Stimulated activated CD8-positive, alpha-beta memory T cell treated with anti-CD3 and anti-CD28 coated beads, Interleukin-15, amount 100 ng/mL, for 1 hour (primary cell): Measurements from ENCODE around the gene ZMYND10.

Source experiments
- DNase-seq: peaks from one replicate; pipeline ENCODE4 v3.0.0-alpha.2; 2020; ENCODE audit warnings: low read depth

ZMYND10 gene

GRCh38 chr3:50370594-50370993, 25.1 kb upstream of the ZMYND10 start:
- no peak for DNase-seq

GRCh38 chr3:50369012-50369670, 23.6 kb upstream of the ZMYND10 start:
- DNase-seq, result no peak

- DNase-seq, result no peak
Measured at GRCh38 chr3:50365842-50366220, 20.3 kb upstream of the ZMYND10 start.

GRCh38 chr3:50365080-50365841, 19.7 kb upstream of the ZMYND10 start:
- DNase-seq, result peak; percentile 88

- DNase-seq, result no peak
Measured at GRCh38 chr3:50364573-50365079, 19.1 kb upstream of the ZMYND10 start.

- DNase-seq, result no peak
Measured at GRCh38 chr3:50359760-50360110, 14.2 kb upstream of the ZMYND10 start.

GRCh38 chr3:50358911-50359759, 13.6 kb upstream of the ZMYND10 start, which contains the start of gene TMEM115:
TSS of gene TMEM115 (minus strand) at chr3:50359521. CDS start at chr3:50359063, 458 bp downstream.
- peak; percentile 92 for DNase-seq

- DNase-seq, result no peak
Measured at GRCh38 chr3:50358355-50358910, 12.9 kb upstream of the ZMYND10 start.

- DNase-seq, result no peak
Measured at GRCh38 chr3:50357481-50357880, 11.9 kb upstream of the ZMYND10 start.

- no peak for DNase-seq
Measured at GRCh38 chr3:50356553-50356952, 11.0 kb upstream of the ZMYND10 start.

GRCh38 chr3:50355829-50356552, 10.5 kb upstream of the ZMYND10 start:
- DNase-seq, result no peak

- no peak for DNase-seq
Measured at GRCh38 chr3:50354850-50355249, 9.3 kb upstream of the ZMYND10 start.

- DNase-seq, result no peak
Measured at GRCh38 chr3:50354186-50354764, 8.7 kb upstream of the ZMYND10 start.

GRCh38 chr3:50353245-50354004, 7.9 kb upstream of the ZMYND10 start:
- DNase-seq, result no peak

GRCh38 chr3:50352781-50353180, 7.2 kb upstream of the ZMYND10 start:
- DNase-seq, result no peak

- no peak for DNase-seq
Measured at GRCh38 chr3:50351323-50351697, 5.8 kb upstream of the ZMYND10 start.

GRCh38 chr3:50350527-50351322, 5.2 kb upstream of the ZMYND10 start, which contains the start of the genes CYB561D2 and NPRL2:
TSS of gene CYB561D2 (plus strand) at chr3:50350862. CDS start at chr3:50351434, 572 bp downstream.
TSS of gene NPRL2 (minus strand) at chr3:50350775. CDS start at chr3:50350652, 123 bp downstream.
- DNase-seq, result peak; percentile 98

GRCh38 chr3:50350213-50350526, 4.6 kb upstream of the ZMYND10 start:
- DNase-seq, result no peak

- peak; percentile 58 for DNase-seq
Measured at GRCh38 chr3:50347187-50347813, 1.8 kb upstream of the ZMYND10 start.
